ENCODE measurements around the gene HES4. TPM values are rescaled to one million over a fixed set of nuclear protein-coding genes. Genes with fewer than 3 reads are reported as not detected.

Gene HES4
- total and polyA plus RNA-seq, 2 of the 13 experiments (the other 11 are each of a cell fraction or from before 2014, with no cell fraction given): 8.8 to 10.6 TPM

DNA sequence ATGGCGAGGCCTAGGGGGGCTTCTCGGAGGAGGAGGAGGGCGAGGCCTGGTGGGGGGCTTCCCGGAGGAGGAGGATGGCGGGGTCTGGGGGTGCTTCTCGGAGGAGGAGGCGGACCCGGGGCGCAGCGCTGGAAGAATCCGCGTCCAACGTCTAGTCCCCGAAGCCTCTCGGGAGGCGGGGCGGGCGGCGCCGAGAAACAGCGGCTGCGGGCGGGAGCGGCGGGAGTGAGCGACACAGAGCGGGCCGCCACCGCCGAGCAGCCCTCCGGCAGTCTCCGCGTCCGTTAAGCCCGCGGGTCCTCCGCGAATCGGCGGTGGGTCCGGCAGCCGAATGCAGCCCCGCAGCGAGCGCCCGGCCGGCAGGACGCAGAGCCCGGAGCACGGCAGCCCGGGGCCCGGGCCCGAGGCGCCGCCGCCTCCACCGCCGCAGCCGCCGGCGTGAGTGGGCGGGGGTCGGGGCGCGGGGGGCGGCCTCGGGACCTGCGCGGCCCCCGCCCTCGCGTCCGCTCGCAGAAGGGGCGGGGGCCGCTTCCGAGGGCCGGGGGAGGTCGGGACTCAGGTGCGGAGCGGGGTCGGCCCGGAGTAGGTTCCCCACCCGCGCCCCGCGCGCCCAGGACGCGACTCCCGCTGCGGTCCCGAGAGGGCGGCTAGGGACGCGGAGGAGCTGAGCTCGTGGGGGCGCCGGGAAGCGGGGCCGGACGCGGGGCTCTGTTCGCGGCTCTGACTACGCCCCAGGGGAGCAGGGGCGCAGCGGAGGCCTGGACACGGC lies 39.4 kb downstream of the HES4 start, which contains the start of gene KLHL17 (continued):
- TF ChIP-seq ATAD3A (CRISPR knock-in tag; IDR thresholded peaks at IDR 0.05) (no peak), ZNF251 (CRISPR knock-in tag; IDR thresholded peaks at IDR 0.05) (no peak), ZNF564 (CRISPR knock-in tag; IDR thresholded peaks at IDR 0.05) (no peak), POLR2AphosphoS5 (IDR thresholded peaks at IDR 0.05; ENCODE audit: low read depth, low read length) (no peak), MTF2 (CRISPR knock-in tag; IDR thresholded peaks at IDR 0.05; ENCODE audit: borderline replicate concordance) (no peak), CHCHD3 (CRISPR knock-in tag; IDR thresholded peaks at IDR 0.05) (no peak), SIX1 (CRISPR knock-in tag; IDR thresholded peaks at IDR 0.05; ENCODE audit: borderline replicate concordance) (no peak), FOXK2 (IDR thresholded peaks at IDR 0.05) (no peak), STAT5B (CRISPR knock-in tag; IDR thresholded peaks at IDR 0.05) (no peak), HDAC2 (CRISPR knock-in tag; IDR thresholded peaks at IDR 0.05) (no peak), RARA (CRISPR knock-in tag; IDR thresholded peaks at IDR 0.05) (0 out of 2 replicates have a peak, but pooled peaks have one; percentile 11), ZSCAN25 (CRISPR knock-in tag; IDR thresholded peaks at IDR 0.05) (no peak), ZFAT (CRISPR knock-in tag; conservative IDR thresholded peaks at IDR 0.05) (no peak), DPF2 (CRISPR knock-in tag; IDR thresholded peaks at IDR 0.05; ENCODE audit: borderline replicate concordance, low read depth) (no peak), SNAPC4 (CRISPR knock-in tag; IDR thresholded peaks at IDR 0.05) (no peak), ZFP62 (CRISPR knock-in tag; IDR thresholded peaks at IDR 0.05) (no peak), PLSCR1 (CRISPR knock-in tag; IDR thresholded peaks at IDR 0.05; ENCODE audit: borderline replicate concordance) (no peak), SRSF4 (IDR thresholded peaks at IDR 0.05; ENCODE audit: low read depth, low read length, poor library complexity, severe bottlenecking) (no peak), SOX6 (IDR thresholded peaks at IDR 0.05) (no peak), SOX6 (CRISPR knock-in tag; IDR thresholded peaks at IDR 0.05) (no peak), MYC (CRISPR knock-in tag; IDR thresholded peaks at IDR 0.05; ENCODE audit: borderline replicate concordance) (peak; percentile 44; the same call in 1 of the 2 replicates), STAG1 (CRISPR knock-in tag; IDR thresholded peaks at IDR 0.05) (no peak)
- TF ChIP-seq, protein P1, sequence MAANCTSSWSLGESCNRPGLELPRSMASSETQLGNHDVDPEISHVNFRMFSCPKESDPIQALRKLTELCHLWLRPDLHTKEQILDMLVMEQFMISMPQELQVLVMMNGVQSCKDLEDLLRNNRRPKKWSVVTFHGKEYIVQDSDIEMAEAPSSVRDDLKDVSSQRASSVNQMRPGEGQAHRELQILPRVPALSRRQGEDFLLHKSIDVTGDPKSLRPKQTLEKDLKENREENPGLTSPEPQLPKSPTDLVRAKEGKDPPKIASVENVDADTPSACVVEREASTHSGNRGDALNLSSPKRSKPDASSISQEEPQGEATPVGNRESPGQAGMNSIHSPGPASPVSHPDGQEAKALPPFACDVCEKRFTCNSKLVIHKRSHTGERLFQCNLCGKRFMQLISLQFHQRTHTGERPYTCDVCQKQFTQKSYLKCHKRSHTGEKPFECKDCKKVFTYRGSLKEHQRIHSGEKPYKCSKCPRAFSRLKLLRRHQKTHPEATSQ (CRISPR knock-in tag; IDR thresholded peaks at IDR 0.05; ENCODE audit: borderline replicate concordance): no peak
- TF ChIP-seq, protein P2, sequence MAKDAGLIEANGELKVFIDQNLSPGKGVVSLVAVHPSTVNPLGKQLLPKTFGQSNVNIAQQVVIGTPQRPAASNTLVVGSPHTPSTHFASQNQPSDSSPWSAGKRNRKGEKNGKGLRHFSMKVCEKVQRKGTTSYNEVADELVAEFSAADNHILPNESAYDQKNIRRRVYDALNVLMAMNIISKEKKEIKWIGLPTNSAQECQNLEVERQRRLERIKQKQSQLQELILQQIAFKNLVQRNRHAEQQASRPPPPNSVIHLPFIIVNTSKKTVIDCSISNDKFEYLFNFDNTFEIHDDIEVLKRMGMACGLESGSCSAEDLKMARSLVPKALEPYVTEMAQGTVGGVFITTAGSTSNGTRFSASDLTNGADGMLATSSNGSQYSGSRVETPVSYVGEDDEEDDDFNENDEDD (CRISPR knock-in tag; IDR thresholded peaks at IDR 0.05; ENCODE audit: borderline replicate concordance): peak; percentile 69; the same call in 1 of the 2 replicates

All from HepG2 (cell line).